Gastrocnemius medialis (tissue), 4 donors: ENCODE data around the gene PDHX. TPM values are rescaled to one million over a fixed set of nuclear protein-coding genes. Genes with fewer than 3 reads are reported as not detected.

Experiments used
- ATAC-seq, 2 donors: fragments of 150-250 bp; one replicate each; pipeline ENCODE4 v1.9.1; 2016
- DNase-seq, 2 donors: peaks; one replicate each; pipeline ENCODE4 v3.0.0-alpha.2; 2019
- H3K27ac ChIP-seq, 4 donors: fragments of 200-600 bp; sonication (generic); 1 replicate in 1 of 4; 2 replicates in 3 of 4; pipeline ENCODE4 v1.5.1; 2016 to 2018; ENCODE audit warnings: mild to moderate bottlenecking in 2 of 4, moderate library complexity in 1 of 4
- H3K27me3 ChIP-seq, 3 donors: fragments of 200-600 bp; sonication (generic) in 2 of 3; 1 replicate in 1 of 3; 2 replicates in 2 of 3; pipeline versions ENCODE4 v1.5.1 to v1.6.0; 2016 to 2019; ENCODE audit warnings: mild to moderate bottlenecking in 1 of 3, moderate library complexity in 1 of 3
- H3K36me3 ChIP-seq, 2 donors: fragments of 200-600 bp; sonication (generic) in 1 of 2; one replicate each; pipeline ENCODE4 v1.5.1; 2017 to 2018
- H3K4me1 ChIP-seq, 2 donors: fragments of 200-600 bp; sonication (generic) in 1 of 2; one replicate each; pipeline ENCODE4 v1.5.1; 2016 to 2017; ENCODE audit warnings: mild to moderate bottlenecking in 2 of 2
- H3K4me3 ChIP-seq, 4 donors: fragments of 200-600 bp; sonication (generic) in 3 of 4; 1 replicate in 1 of 4; 2 replicates in 3 of 4; pipeline ENCODE4 v1.5.1; 2016 to 2019; ENCODE audit warnings: mild to moderate bottlenecking in 2 of 4
- H3K9me3 ChIP-seq, 3 donors: fragments of 200-600 bp; sonication (generic) in 2 of 3; 1 replicate in 1 of 3; 2 replicates in 2 of 3; pipeline ENCODE4 v1.5.1; 2016 to 2019
- CTCF ChIP-seq, 5 experiments: fragments of 450-650 bp in 3 of 5; fragments of 200-600 bp in 2 of 5; sonication (generic) in 2 of 5; IDR thresholded peaks in 4 of 5; conservative IDR thresholded peaks in 1 of 5; 1 replicate in 4 of 5; 2 replicates in 1 of 5; pipeline ENCODE4 v1.5.1; 2016 to 2019; ENCODE audit warnings: antibody characterized with exemption in 5 of 5, mild to moderate bottlenecking in 3 of 5, moderate library complexity in 3 of 5
- POLR2A ChIP-seq, 2 donors: fragments of 450-650 bp; IDR thresholded peaks; one replicate each; pipeline ENCODE4 v1.6.1; 2017; ENCODE audit warnings: antibody characterized with exemption in 2 of 2, mild to moderate bottlenecking in 2 of 2, moderate library complexity in 2 of 2
- in situ Hi-C, 4 donors: fragments of 200-750 bp; cut with MboI; loops; one replicate each; pipeline versions ENCODE4 v1.15.0 to v1.8.0; 2017; ENCODE audit warnings: low sequenced_read_pairs in 4 of 4
- intact Hi-C: fragments of 100-400 bp; cut with DNase I; formaldehyde crosslinking; loops from one replicate; pipeline ENCODE4 v1.15.1; 2023; ENCODE audit warnings: low total_unique reads
- microRNA-seq, 2 donors: library from miRNA; unstranded; fragments of <30 nt; microRNA quantifications; one replicate each; pipeline ENCODE4, GENCODE V29; 2016; ENCODE audit warnings: borderline replicate concordance in 2 of 2
- total RNA-seq, 4 donors: library from RNA; depleted of rRNA; stranded (reverse); fragments of >200 nt; gene quantifications; one replicate each; pipeline versions ENCODE4 v1.1.0 to v1.2.3, GENCODE V29; 2016

PDHX gene
- total RNA-seq, 4 donors from 2014 or later, result 77.7 to 101 (median 87.3) TPM

GRCh38 chr11:35042224-35042623, 125.8 kb downstream of the PDHX start:
- ATAC-seq (no peak), DNase-seq (no peak)
- TF ChIP-seq CTCF (IDR thresholded peaks at IDR 0.05 in 4 of 5, conservative IDR thresholded peaks at IDR 0.05 in 1 of 5), result no peak
- no peak for TF ChIP-seq POLR2A (IDR thresholded peaks at IDR 0.05)
- H3K9me3 ChIP-seq, result no peaks in the 10 kb centered on the region
- no peaks in the 10 kb centered on the region for H3K36me3 ChIP-seq
- peaks cover 26 to 30% of the 10 kb centered on the region in 2 donors for H3K4me1 ChIP-seq
- intact Hi-C loops (loop anchor here (5.0 kb wide), 1 partner anchor 125 kb away; the partner anchor contains the start of genes APIP and PDHX), in situ Hi-C loops (no loop called here)
- H3K27ac ChIP-seq, result peak overlapping the region; percentile 57 to 72 (median 64)
- no peaks in the 10 kb centered on the region for H3K27me3 ChIP-seq
- no peak overlapping the region for H3K4me3 ChIP-seq

- TF ChIP-seq CTCF (IDR thresholded peaks at IDR 0.05 in 4 of 5, conservative IDR thresholded peaks at IDR 0.05 in 1 of 5), result no peak
- ATAC-seq (peak; percentile 70 to 90), DNase-seq (no peak)
- H3K36me3 ChIP-seq, result no peaks in the 10 kb centered on the region
- intact Hi-C loops, result loop anchor here (5.0 kb wide), 1 partner anchor 126 kb away; the partner anchor contains the start of genes APIP and PDHX
- peak overlapping the region; percentile 43 to 72 (median 58) for H3K27ac ChIP-seq
- H3K27me3 ChIP-seq, result no peaks in the 10 kb centered on the region
- H3K4me1 ChIP-seq, result peaks cover 26 to 30% of the 10 kb centered on the region in 2 donors
- no peak overlapping the region for H3K4me3 ChIP-seq
- H3K9me3 ChIP-seq, result no peaks in the 10 kb centered on the region
- in situ Hi-C loops, result no loop called here
Observed at GRCh38 chr11:35042913-35043312, 126.5 kb downstream of the PDHX start.

GRCh38 chr11:35043936-35044335, 127.5 kb downstream of the PDHX start:
- no peak for TF ChIP-seq POLR2A (IDR thresholded peaks at IDR 0.05)
- peak in 1 of 2 donors; percentile 45 for DNase-seq
- in situ Hi-C loops (no loop called here), intact Hi-C loops (loop anchor here (5.0 kb wide), 1 partner anchor 127 kb away; the partner anchor contains the start of genes APIP and PDHX)
- Histone ChIP-seq H3K27me3 (no peaks in the 10 kb centered on the region), H3K9me3 (no peaks in the 10 kb centered on the region), H3K4me1 (peaks cover 26 to 30% of the 10 kb centered on the region in 2 donors), H3K27ac (peak overlapping the region; percentile 43 to 72 (median 58)), H3K4me3 (no peak overlapping the region), H3K36me3 (no peaks in the 10 kb centered on the region)
- ATAC-seq, result peak; percentile 57 to 75

GRCh38 chr11:35045236-35045820, 128.9 kb downstream of the PDHX start:
- Histone ChIP-seq H3K4me3 (no peak overlapping the region), H3K4me1 (peaks cover 26 to 27% of the 10 kb centered on the region in 2 donors), H3K36me3 (no peaks in the 10 kb centered on the region), H3K27ac (no peak overlapping the region), H3K9me3 (no peaks in the 10 kb centered on the region), H3K27me3 (no peaks in the 10 kb centered on the region)
- intact Hi-C loops, result no loop called here
- TF ChIP-seq CTCF (IDR thresholded peaks at IDR 0.05 in 4 of 5, conservative IDR thresholded peaks at IDR 0.05 in 1 of 5), result no peak
- no peak for TF ChIP-seq POLR2A (IDR thresholded peaks at IDR 0.05)
- no peak for ATAC-seq
- in situ Hi-C loops, result no loop called here
- DNase-seq, result no peak

Small RNAs within 50 kb of the gene (microRNA-seq; reads per million reads assigned to microRNA genes)
- 2.4 to 4.3 reads per million in 2 donors for gene MIR1343

Other genes starting within 250 kb of the PDHX start
- gene APIP, start 239 bp upstream of the PDHX start, total RNA-seq, result 10 to 100 TPM; 22.5 to 49.1 (median 31.5) TPM
- gene CD44, start 222.6 kb downstream of the PDHX start, total RNA-seq, result 10 to 100 TPM; 19.5 to 32.5 (median 29.2) TPM